Measurements from ENCODE around the gene CRTAP.

- TF ChIP-seq POLR2AphosphoS5 (IDR thresholded peaks at IDR 0.05; ENCODE audit: low read depth, low read length), result no peak
- no peak for TF ChIP-seq CTCF (IDR thresholded peaks at IDR 0.05)
- no peak for TF ChIP-seq SIN3A (IDR thresholded peaks at IDR 0.05; ENCODE audit: borderline replicate concordance, insufficient read depth, low read depth, low read length)
- TF ChIP-seq REST (IDR thresholded peaks at IDR 0.05; ENCODE audit: insufficient read depth in 1 of 2, low read depth in 2 of 2, low read length in 1 of 2), result no peak
- TF ChIP-seq TCF7L2 (IDR thresholded peaks at IDR 0.05; ENCODE audit: low read depth, low read length), result no peak
These were observed 72.9 kb downstream of the CRTAP start for GRCh38 chr3:33186524-33187367.
